Measurements from ENCODE around the gene MUC12. TPM values are rescaled to one million over a fixed set of nuclear protein-coding genes. Genes with fewer than 3 reads are reported as not detected.
A peak's percentile ranks its signal among the peaks of the same experiment; 100 is the strongest.

MUC12 gene
- total and polyA plus RNA-seq, 2 of the 8 experiments (the other 6 are each of a cell fraction or from before 2014, with no cell fraction given): 7.7 to 16.2 TPM

DNA sequence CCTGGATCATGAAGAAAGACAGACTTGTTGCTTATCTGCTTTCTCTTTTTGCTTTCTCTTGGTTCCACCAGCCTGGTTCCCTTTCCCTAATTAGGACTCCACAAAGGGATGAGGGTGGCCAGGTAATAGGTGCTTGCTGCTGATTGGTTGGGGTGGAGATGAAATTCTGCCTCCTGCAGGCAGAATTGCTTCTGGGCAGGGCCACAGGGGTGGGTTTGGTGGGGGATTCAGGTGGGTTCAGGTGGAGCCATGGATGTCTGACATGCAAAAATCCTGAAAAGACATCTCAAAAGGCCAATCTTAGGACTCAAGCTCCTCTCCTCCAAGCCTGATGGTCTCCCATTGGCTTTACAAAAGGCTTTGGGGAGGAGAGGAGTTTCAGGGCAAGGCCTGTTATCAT, 48.3 kb upstream of the MUC12 start:
- no peak overlapping the region for H3K4me3 ChIP-seq (ENCODE audit: extremely low read depth in 1 of 4, insufficient read depth in 2 of 4, low read depth in 3 of 4, low read length in 4 of 4)
- no peak overlapping the region for H3K23ac ChIP-seq (ENCODE audit: insufficient read length)
- no peak overlapping the region for H3K4ac ChIP-seq (replicated peaks; ENCODE audit: insufficient read length, low read depth, low read length)
- ChIA-PET POLR2A (ENCODE audit: partially characterized antibody) (no interaction called here), CTCF (ENCODE audit: partially characterized antibody) (interaction anchor here (0.7 to 1.5 kb wide), 5 partner anchors 11 to 37 kb away, joined by 3 to 6 read pairs (median 4); no protein-coding TSS in a partner anchor)
- no peaks in the 10 kb centered on the region for H3K27me3 ChIP-seq (replicated peaks in 1 of 4; ENCODE audit: control insufficient read depth in 3 of 4, extremely low read depth in 1 of 4, insufficient read depth in 3 of 4, low read length in 3 of 4)
- no peak overlapping the region for H4K5ac ChIP-seq (ENCODE audit: insufficient read length, low read depth, low read length)
- H2BK12ac ChIP-seq (ENCODE audit: low read depth, low read length): no peak overlapping the region
- H3K4me2 ChIP-seq (ENCODE audit: insufficient read depth in 1 of 2, low read depth in 2 of 2, low read length in 2 of 2): no peak overlapping the region
- H3K18ac ChIP-seq (ENCODE audit: extremely low read depth, low read length): peak overlapping the region; percentile 4; the same call in 1 of the 2 replicates
- no peak overlapping the region for H4K91ac ChIP-seq (replicated peaks; ENCODE audit: insufficient read length, low read length)
- H4K20me1 ChIP-seq (replicated peaks in 1 of 2; ENCODE audit: control insufficient read depth in 1 of 2, insufficient read depth in 2 of 2, low read length in 2 of 2): no peaks in the 10 kb centered on the region
- DNase-seq (ENCODE audit: low read depth in 1 of 2, low spot score in 2 of 2) (no peak), FAIRE-seq (no peak)
- H3K23me2 ChIP-seq (ENCODE audit: low read depth, low read length): no peaks in the 10 kb centered on the region; the same call in none of the 2 replicates
- H2BK20ac ChIP-seq (ENCODE audit: low read length): no peak overlapping the region; the same call in 1 of the 2 replicates
- H3K27ac ChIP-seq (ENCODE audit: low read depth, low read length): no peak overlapping the region
- H3K9me3 ChIP-seq (ENCODE audit: insufficient read depth in 2 of 2, low read depth in 1 of 2, low read length in 1 of 2): no peaks in the 10 kb centered on the region
- H3K79me1 ChIP-seq (ENCODE audit: low read depth, low read length): no peaks in the 10 kb centered on the region
- H4K8ac ChIP-seq (ENCODE audit: extremely low read depth, insufficient read depth, low read length): no peak overlapping the region
- H3K36me3 ChIP-seq (ENCODE audit: control insufficient read depth in 2 of 4, insufficient read depth in 4 of 4, low read length in 3 of 4): no peaks in the 10 kb centered on the region
- H3K9ac ChIP-seq (replicated peaks in 1 of 4; ENCODE audit: extremely low read depth in 1 of 4, low read depth in 3 of 4, low read length in 3 of 4): no peak overlapping the region
- no peak overlapping the region for H2AK5ac ChIP-seq (ENCODE audit: low read depth, low read length)
- H3K56ac ChIP-seq (replicated peaks; ENCODE audit: insufficient read length, low read depth, low read length): no peak overlapping the region
- no peak for TF ChIP-seq TAF1 (IDR thresholded peaks at IDR 0.05; ENCODE audit: low read depth, low read length)
- TF ChIP-seq, protein P1, sequence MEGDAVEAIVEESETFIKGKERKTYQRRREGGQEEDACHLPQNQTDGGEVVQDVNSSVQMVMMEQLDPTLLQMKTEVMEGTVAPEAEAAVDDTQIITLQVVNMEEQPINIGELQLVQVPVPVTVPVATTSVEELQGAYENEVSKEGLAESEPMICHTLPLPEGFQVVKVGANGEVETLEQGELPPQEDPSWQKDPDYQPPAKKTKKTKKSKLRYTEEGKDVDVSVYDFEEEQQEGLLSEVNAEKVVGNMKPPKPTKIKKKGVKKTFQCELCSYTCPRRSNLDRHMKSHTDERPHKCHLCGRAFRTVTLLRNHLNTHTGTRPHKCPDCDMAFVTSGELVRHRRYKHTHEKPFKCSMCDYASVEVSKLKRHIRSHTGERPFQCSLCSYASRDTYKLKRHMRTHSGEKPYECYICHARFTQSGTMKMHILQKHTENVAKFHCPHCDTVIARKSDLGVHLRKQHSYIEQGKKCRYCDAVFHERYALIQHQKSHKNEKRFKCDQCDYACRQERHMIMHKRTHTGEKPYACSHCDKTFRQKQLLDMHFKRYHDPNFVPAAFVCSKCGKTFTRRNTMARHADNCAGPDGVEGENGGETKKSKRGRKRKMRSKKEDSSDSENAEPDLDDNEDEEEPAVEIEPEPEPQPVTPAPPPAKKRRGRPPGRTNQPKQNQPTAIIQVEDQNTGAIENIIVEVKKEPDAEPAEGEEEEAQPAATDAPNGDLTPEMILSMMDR (IDR thresholded peaks at IDR 0.05; ENCODE audit: control extremely low read depth in 1 of 3, insufficient read depth in 1 of 3, low read depth in 1 of 3, low read length in 3 of 3): peak in 2 of 3 experiments; percentile 22 to 26; a peak in 2 of 4 replicates
- peak overlapping the region; percentile 32; the same call in 1 of the 2 replicates for H2BK5ac ChIP-seq (ENCODE audit: low read depth, low read length)
- no peaks in the 10 kb centered on the region for H3K79me2 ChIP-seq (ENCODE audit: control insufficient read depth in 1 of 2, insufficient read depth in 2 of 2, low read length in 2 of 2)
- peaks cover 0 to 2% (median under 1%) of the 10 kb centered on the region in 4 experiments; a peak in 1 of 7 replicates for H3K4me1 ChIP-seq (replicated peaks in 1 of 4; ENCODE audit: control insufficient read depth in 3 of 4, insufficient read depth in 4 of 4, low read length in 3 of 4)
- H2BK15ac ChIP-seq (ENCODE audit: low read length): no peak overlapping the region; the same call in 1 of the 2 replicates
- H2AFZ ChIP-seq (ENCODE audit: low read length): no peak overlapping the region
- no peak overlapping the region for H2BK120ac ChIP-seq (replicated peaks; ENCODE audit: low read depth, low read length)
- H3K14ac ChIP-seq (ENCODE audit: insufficient read length): no peak overlapping the region
